ENCODE measurements around the gene RASSF6. TPM values are rescaled to one million over a fixed set of nuclear protein-coding genes. Genes with fewer than 3 reads are reported as not detected.

Gene RASSF6
- total and polyA plus RNA-seq, 2 donors (not counting 1 experiment from before 2014, with no cell fraction given), result under 0.01 to 0.01 TPM

GRCh38 chr4:73615613-73616012 lies 4.6 kb downstream of the RASSF6 start:
- Histone ChIP-seq H3K9me3 (ENCODE audit: control insufficient read depth, insufficient read depth, low read depth, low read length) (no peaks in the 10 kb centered on the region), H3K27me3 (ENCODE audit: control insufficient read depth, insufficient read depth, low read length) (peaks cover 4% of the 10 kb centered on the region), H4K20me1 (ENCODE audit: control insufficient read depth, extremely low read depth, insufficient read depth, low read length) (no peaks in the 10 kb centered on the region), H3K9ac (ENCODE audit: insufficient read depth, low read length) (no peak overlapping the region), H2AFZ (ENCODE audit: low read length) (no peak overlapping the region), H3K4me2 (ENCODE audit: extremely low read depth, insufficient read depth, low read length) (no peak overlapping the region), H3K4me1 (ENCODE audit: control insufficient read depth, extremely low read depth, insufficient read depth, low read length) (no peaks in the 10 kb centered on the region), H3K36me3 (ENCODE audit: control insufficient read depth, insufficient read depth, low read length) (no peaks in the 10 kb centered on the region), H3K4me3 (replicated peaks in 1 of 4; ENCODE audit: control extremely low read depth in 1 of 4, insufficient read depth in 1 of 4, low read depth in 3 of 4, low read length in 4 of 4) (no peak overlapping the region), H3K79me2 (ENCODE audit: control insufficient read depth, insufficient read depth, low read length) (no peaks in the 10 kb centered on the region), H3K27ac (ENCODE audit: insufficient read depth, low read length) (no peak overlapping the region)
- DNase-seq (ENCODE audit: low read depth in 2 of 2), result no peak
- TF ChIP-seq CTCF (conservative IDR thresholded peaks at IDR 0.05 in 1 of 2, IDR thresholded peaks at IDR 0.05 in 1 of 2; ENCODE audit: low read depth in 1 of 2, low read length in 2 of 2), result no peak

DNA sequence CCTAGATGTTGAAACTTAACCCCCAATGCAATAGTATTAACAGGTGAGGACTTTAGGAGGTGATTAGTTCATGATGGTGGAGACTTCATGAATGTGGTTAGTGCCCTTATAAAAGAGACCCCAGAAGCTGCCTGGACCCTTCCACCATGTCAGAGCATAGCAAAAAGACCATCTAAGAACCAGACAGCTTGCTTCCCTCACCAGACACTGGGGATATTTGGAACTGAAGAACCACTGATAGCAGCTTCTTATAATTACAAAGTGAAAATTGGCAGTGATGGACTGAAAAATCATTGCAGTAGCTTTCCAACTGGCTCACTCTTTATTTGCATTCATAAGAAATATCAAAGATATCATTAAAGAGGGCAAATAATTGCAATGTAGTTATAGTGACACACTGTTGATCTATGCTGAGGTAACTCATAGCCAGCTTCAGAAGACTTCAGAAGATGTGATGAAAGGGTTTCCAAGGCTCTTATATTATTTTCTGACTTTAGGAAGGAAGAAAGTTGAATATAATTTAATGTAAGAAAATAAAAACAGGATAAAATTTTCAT lies 5.8 kb downstream of the RASSF6 start:
- Histone ChIP-seq H3K27me3 (ENCODE audit: control insufficient read depth, insufficient read depth, low read length) (peaks cover 3% of the 10 kb centered on the region), H3K79me2 (ENCODE audit: control insufficient read depth, insufficient read depth, low read length) (no peaks in the 10 kb centered on the region), H3K4me2 (ENCODE audit: extremely low read depth, insufficient read depth, low read length) (no peak overlapping the region), H3K36me3 (ENCODE audit: control insufficient read depth, insufficient read depth, low read length) (no peaks in the 10 kb centered on the region), H3K4me3 (replicated peaks in 1 of 4; ENCODE audit: control extremely low read depth in 1 of 4, insufficient read depth in 1 of 4, low read depth in 3 of 4, low read length in 4 of 4) (no peak overlapping the region), H3K27ac (ENCODE audit: insufficient read depth, low read length) (no peak overlapping the region), H4K20me1 (ENCODE audit: control insufficient read depth, extremely low read depth, insufficient read depth, low read length) (no peaks in the 10 kb centered on the region), H3K9me3 (ENCODE audit: control insufficient read depth, insufficient read depth, low read depth, low read length) (no peaks in the 10 kb centered on the region), H3K4me1 (ENCODE audit: control insufficient read depth, extremely low read depth, insufficient read depth, low read length) (no peaks in the 10 kb centered on the region), H3K9ac (ENCODE audit: insufficient read depth, low read length) (no peak overlapping the region), H2AFZ (ENCODE audit: low read length) (no peak overlapping the region)
- TF ChIP-seq EZH2 (IDR thresholded peaks at IDR 0.05; ENCODE audit: low read length, missing control alignments), result no peak
- TF ChIP-seq CTCF (conservative IDR thresholded peaks at IDR 0.05 in 1 of 2, IDR thresholded peaks at IDR 0.05 in 1 of 2; ENCODE audit: low read depth in 1 of 2, low read length in 2 of 2), result no peak
- no peak for DNase-seq (ENCODE audit: low read depth in 2 of 2)

GRCh38 chr4:73613130-73613529 lies 7.1 kb downstream of the RASSF6 start:
- DNase-seq (ENCODE audit: low read depth in 2 of 2), result no peak
- H3K79me2 ChIP-seq (ENCODE audit: control insufficient read depth, insufficient read depth, low read length), result no peaks in the 10 kb centered on the region
- H2AFZ ChIP-seq (ENCODE audit: low read length), result no peak overlapping the region
- no peak overlapping the region for H3K4me2 ChIP-seq (ENCODE audit: extremely low read depth, insufficient read depth, low read length)
- no peak overlapping the region for H3K4me3 ChIP-seq (replicated peaks in 1 of 4; ENCODE audit: control extremely low read depth in 1 of 4, insufficient read depth in 1 of 4, low read depth in 3 of 4, low read length in 4 of 4)
- TF ChIP-seq EZH2 (IDR thresholded peaks at IDR 0.05; ENCODE audit: low read length, missing control alignments), result no peak
- TF ChIP-seq CTCF (conservative IDR thresholded peaks at IDR 0.05 in 1 of 2, IDR thresholded peaks at IDR 0.05 in 1 of 2; ENCODE audit: low read depth in 1 of 2, low read length in 2 of 2), result no peak
- no peaks in the 10 kb centered on the region for H4K20me1 ChIP-seq (ENCODE audit: control insufficient read depth, extremely low read depth, insufficient read depth, low read length)
- no peaks in the 10 kb centered on the region for H3K4me1 ChIP-seq (ENCODE audit: control insufficient read depth, extremely low read depth, insufficient read depth, low read length)
- H3K27ac ChIP-seq (ENCODE audit: insufficient read depth, low read length), result no peak overlapping the region
- H3K36me3 ChIP-seq (ENCODE audit: control insufficient read depth, insufficient read depth, low read length), result no peaks in the 10 kb centered on the region
- H3K9me3 ChIP-seq (ENCODE audit: control insufficient read depth, insufficient read depth, low read depth, low read length), result no peaks in the 10 kb centered on the region
- no peak overlapping the region for H3K9ac ChIP-seq (ENCODE audit: insufficient read depth, low read length)
- H3K27me3 ChIP-seq (ENCODE audit: control insufficient read depth, insufficient read depth, low read length), result no peaks in the 10 kb centered on the region
